IMR-90 (cell line): Measurements from ENCODE around the gene SEMA4A. TPM values are rescaled to one million over a fixed set of nuclear protein-coding genes. Genes with fewer than 3 reads are reported as not detected.

Experiments
- ATAC-seq: fragments of 200-7000 bp; cut with Tn5 transposase; 2 replicates; pipeline ENCODE4 v1.9.1; 2020; ENCODE audit warnings: low read depth, mild to moderate bottlenecking, moderate library complexity
- BruUV-seq: library from RNA; stranded (reverse); fragments of 400-500 nt; replicated peaks from 2 replicates; lab custom pipeline; 2021; lab: Mats Ljungman, UMichigan
- CTCF ChIA-PET: fragments of 300-600 bp; formaldehyde crosslinking; extraction: SDS; loops from one replicate; lab custom pipeline; 2021; ENCODE audit warnings: antibody characterized with exemption; lab: Yijun Ruan, JAX
- POLR2A ChIA-PET: fragments of 300-600 bp; sonication (Branson Sonifier 250); formaldehyde crosslinking; loops from one replicate; lab custom pipeline; 2022; ENCODE audit warnings: antibody characterized with exemption; ENCODE audit not compliant: unreplicated experiment; lab: Charles Lee
- DNase-seq: peaks from one replicate; pipeline ENCODE4 v3.0.0; 2013
- H2AFZ ChIP-seq: replicated peaks from 2 replicates; pipeline ENCODE3; 2013; ENCODE audit warnings: low read length, mild to moderate bottlenecking; ENCODE audit not compliant: poor library complexity
- H2AK5ac ChIP-seq: 2 replicates; pipeline ENCODE4 v1.6.1; 2013; ENCODE audit warnings: low read depth, low read length, inconsistent platforms
- H2AK9ac ChIP-seq: replicated peaks from 2 replicates; pipeline ENCODE3; 2013; ENCODE audit warnings: mild to moderate bottlenecking, low read depth, low read length, moderate library complexity; ENCODE audit not compliant: poor library complexity
- H2BK120ac ChIP-seq: 2 replicates; pipeline ENCODE4 v1.6.1; 2013; ENCODE audit warnings: low read depth, low read length, inconsistent platforms
- H2BK15ac ChIP-seq: 3 replicates; pipeline ENCODE4 v1.6.1; 2013; ENCODE audit warnings: low read depth, low read length, inconsistent platforms
- H2BK20ac ChIP-seq: 2 replicates; pipeline ENCODE4 v1.6.1; 2013; ENCODE audit warnings: low read depth, mild to moderate bottlenecking, inconsistent platforms, low read length, moderate library complexity
- H2BK5ac ChIP-seq: 2 replicates; pipeline ENCODE4 v1.6.1; 2013; ENCODE audit warnings: mild to moderate bottlenecking, low read depth, low read length, inconsistent platforms; ENCODE audit not compliant: poor library complexity, severe bottlenecking
- H3K14ac ChIP-seq: replicated peaks from 2 replicates; pipeline ENCODE4 v1.6.1; 2013; ENCODE audit warnings: low read depth, low read length, inconsistent platforms
- H3K18ac ChIP-seq: 2 replicates; pipeline ENCODE4 v1.6.1; 2013; ENCODE audit warnings: low read depth, low read length, control low read depth
- H3K23ac ChIP-seq: 2 replicates; pipeline ENCODE4 v1.6.1; 2013; ENCODE audit warnings: low read depth, low read length, inconsistent platforms
- H3K27ac ChIP-seq: 2 replicates; pipeline ENCODE4 v1.5.1; 2013; ENCODE audit warnings: mild to moderate bottlenecking, control low read depth, low read length; ENCODE audit not compliant: insufficient read depth
- H3K27me3 ChIP-seq: 2 replicates; pipeline ENCODE4 v1.6.1; 2013; ENCODE audit warnings: low read length; ENCODE audit not compliant: control insufficient read depth, insufficient read depth
- H3K36me3 ChIP-seq: 2 replicates; pipeline ENCODE4 v1.6.1; 2013; ENCODE audit warnings: low read length, mixed read lengths; ENCODE audit not compliant: control insufficient read depth, insufficient read depth
- H3K4ac ChIP-seq: 2 replicates; pipeline ENCODE4 v1.6.1; 2013; ENCODE audit warnings: low read depth, low read length, inconsistent platforms
- H3K4me1 ChIP-seq: 2 replicates; pipeline ENCODE4 v1.6.1; 2013; ENCODE audit warnings: low read length, mixed read lengths; ENCODE audit not compliant: control insufficient read depth, insufficient read depth
- H3K4me2 ChIP-seq: 2 replicates; pipeline ENCODE4 v1.6.1; 2013; ENCODE audit warnings: low read depth, mild to moderate bottlenecking, control low read depth, low read length, moderate library complexity
- H3K4me3 ChIP-seq: 2 replicates; pipeline ENCODE4 v1.5.1; 2013; ENCODE audit warnings: low read depth, mild to moderate bottlenecking, control low read depth, low read length, moderate library complexity; ENCODE audit not compliant: insufficient read depth
- H3K56ac ChIP-seq: 2 replicates; pipeline ENCODE4 v1.6.1; 2013; ENCODE audit warnings: low read length, inconsistent platforms; ENCODE audit not compliant: insufficient read depth; ENCODE audit errors: extremely low read depth
- H3K79me1 ChIP-seq, 2 experiments: 2 replicates each; pipeline ENCODE4 v1.6.1; 2013; ENCODE audit warnings: low read length in 2 of 2, inconsistent platforms in 1 of 2, low read depth in 1 of 2
- H3K9ac ChIP-seq: 2 replicates; pipeline ENCODE4 v1.6.1; 2013; ENCODE audit warnings: low read depth, low read length, control low read depth
- H3K9me1 ChIP-seq: 2 replicates; pipeline ENCODE4 v1.6.1; 2013; ENCODE audit warnings: low read length, inconsistent platforms; ENCODE audit not compliant: insufficient read depth
- H3K9me3 ChIP-seq: 2 replicates; pipeline ENCODE4 v1.6.1; 2013; ENCODE audit warnings: low read length; ENCODE audit not compliant: control insufficient read depth, insufficient read depth
- H4K20me1 ChIP-seq: 2 replicates; pipeline ENCODE4 v1.6.1; 2013; ENCODE audit warnings: low read length, inconsistent platforms; ENCODE audit not compliant: insufficient read depth
- H4K5ac ChIP-seq: 2 replicates; pipeline ENCODE4 v1.6.1; 2013; ENCODE audit warnings: mild to moderate bottlenecking, low read depth, low read length, control low read depth
- H4K8ac ChIP-seq, 2 experiments: 2 replicates each; pipeline ENCODE4 v1.6.1; 2013; ENCODE audit warnings: low read depth in 2 of 2, low read length in 2 of 2, control low read depth in 1 of 2, inconsistent platforms in 1 of 2
- H4K91ac ChIP-seq: 2 replicates; pipeline ENCODE4 v1.6.1; 2013; ENCODE audit warnings: low read depth, low read length, inconsistent platforms; ENCODE audit not compliant: insufficient read depth
- CEBPB ChIP-seq: IDR thresholded peaks from 2 replicates; pipeline ENCODE4 v1.6.1; 2012; ENCODE audit warnings: low read depth, low read length, improper control_type of control experiment
- CHD1 ChIP-seq: IDR thresholded peaks from 2 replicates; pipeline ENCODE4 v1.6.1; 2012; ENCODE audit warnings: low read depth, low read length, improper control_type of control experiment
- ELK1 ChIP-seq: fragments of 150-350 bp; IDR thresholded peaks from 2 replicates; pipeline ENCODE4 v1.6.1; 2016; ENCODE audit warnings: low read depth, mild to moderate bottlenecking, low read length, moderate library complexity, borderline replicate concordance
- MXI1 ChIP-seq: IDR thresholded peaks from 2 replicates; pipeline ENCODE4 v1.6.1; 2012; ENCODE audit warnings: low read depth, mild to moderate bottlenecking, low read length, moderate library complexity, borderline replicate concordance
- WGBS, 2 experiments: methylation state at CpG; one replicate each; pipeline versions ENCODE4 v1.1.5 to v1.1.7; 2013; ENCODE audit warnings: missing lambda C conversion rate in 2 of 2; ENCODE audit not compliant: insufficient read length in 1 of 2; ENCODE audit errors: extremely low coverage in 2 of 2; 5-methylcytosine and 5-hydroxymethylcytosine counted together
- dilution Hi-C: fragments of 300-500 bp; cut with HindIII; formaldehyde crosslinking; loops from one replicate; pipeline ENCODE4 v1.14.3; 2018; ENCODE audit warnings: low sequenced_read_pairs; ENCODE audit not compliant: unreplicated experiment
- in situ Hi-C: fragments of 300-500 bp; cut with MboI; formaldehyde crosslinking; loops from 3 replicates; pipeline ENCODE4 v1.14.3; 2019; ENCODE audit warnings: low sequenced_read_pairs, inconsistent platforms, mixed read lengths
- intact Hi-C: fragments of 100-400 bp; cut with micrococcal nuclease; formaldehyde crosslinking; loops from 2 replicates; pipeline ENCODE4 v1.10.0; 2022
- polyA plus RNA-seq, 3 experiments: library from polyadenylated mRNA; depleted of rRNA; stranded (reverse); fragments of >200 nt; gene quantifications; 2 replicates each; pipeline ENCODE4 v1.2.3, GENCODE V29; 2012; ENCODE audit warnings: low replicate concordance in 1 of 3
- total RNA-seq: library from RNA; depleted of rRNA; stranded (reverse); fragments of >200 nt; gene quantifications from 2 replicates; pipeline ENCODE4 v1.2.3, GENCODE V29; 2012
- TF ChIP-seq, protein P1 (sequence below): fragments of 150-350 bp; IDR thresholded peaks from 2 replicates; pipeline ENCODE4 v1.6.1; 2017; ENCODE audit warnings: mild to moderate bottlenecking, antibody characterized with exemption, low read length, low read depth

SEMA4A gene
- total and polyA plus RNA-seq, 2 of the 4 experiments (the other 2 are of a cell fraction) = 0.18 to 0.86 TPM

GRCh38 chr1:156104861-156105832, 48.2 kb upstream of the SEMA4A start:
- intact Hi-C loops (no loop called here), dilution Hi-C loops (no loop called here)
- H3K36me3 ChIP-seq = no peaks in the 10 kb centered on the region

More at GRCh38 chr1:156104861-156105832, 48.2 kb upstream of the SEMA4A start:
- Histone ChIP-seq H3K9ac (peak overlapping the region; percentile 45; the same call in 1 of the 2 replicates), H2AK9ac (peak overlapping the region; percentile 96), H3K9me3 (no peaks in the 10 kb centered on the region), H3K14ac (peak overlapping the region; percentile 68), H3K23ac (peak overlapping the region; percentile 2), H3K4me2 (no peak overlapping the region; the same call in 1 of the 2 replicates), H2AFZ (peak overlapping the region; percentile 75), H3K27ac (peak overlapping the region; percentile 74), H2BK15ac (peak overlapping the region; percentile 63; the same call in 2 of the 3 replicates), H2AK5ac (peak overlapping the region; percentile 96), H4K20me1 (no peaks in the 10 kb centered on the region), H3K18ac (peak overlapping the region; percentile 34), H3K56ac (no peak overlapping the region), H4K91ac (peak overlapping the region; percentile 69), H3K4me1 (peaks cover 50% of the 10 kb centered on the region), H2BK20ac (peak overlapping the region; percentile 81), H3K79me1 (peaks cover 22 to 71% of the 10 kb centered on the region in 2 experiments), H3K4me3 (no peak overlapping the region), H3K4ac (peak overlapping the region; percentile 97), H2BK5ac (peak overlapping the region; percentile 72), H3K9me1 (peaks cover 43% of the 10 kb centered on the region), H3K27me3 (no peaks in the 10 kb centered on the region), H4K8ac (peak overlapping the region; percentile 72 to 85; a peak in 3 of 4 replicates), H4K5ac (peak overlapping the region; percentile 62), H2BK120ac (peak overlapping the region; percentile 74)
- TF ChIP-seq, protein P1, sequence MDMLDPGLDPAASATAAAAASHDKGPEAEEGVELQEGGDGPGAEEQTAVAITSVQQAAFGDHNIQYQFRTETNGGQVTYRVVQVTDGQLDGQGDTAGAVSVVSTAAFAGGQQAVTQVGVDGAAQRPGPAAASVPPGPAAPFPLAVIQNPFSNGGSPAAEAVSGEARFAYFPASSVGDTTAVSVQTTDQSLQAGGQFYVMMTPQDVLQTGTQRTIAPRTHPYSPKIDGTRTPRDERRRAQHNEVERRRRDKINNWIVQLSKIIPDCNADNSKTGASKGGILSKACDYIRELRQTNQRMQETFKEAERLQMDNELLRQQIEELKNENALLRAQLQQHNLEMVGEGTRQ = no peak
- no peak for TF ChIP-seq ELK1
- no peak for TF ChIP-seq MXI1
- TF ChIP-seq CHD1 = no peak
- no peak for TF ChIP-seq CEBPB
- 83% methylated on average over 1 of the region's 11 CpGs; no CpG with 5 or more reads in 1 of the 2 experiments for WGBS, 2 experiments
- BruUV-seq = no TSS peak
- in situ Hi-C loops = no loop called here
- ATAC-seq (no peak; the same call in 1 of the 2 replicates), DNase-seq (peak; percentile 49)
- ChIA-PET POLR2A (no interaction called here), CTCF (interaction anchor here (0.6 kb wide), 1 partner anchor 8 kb away, joined by 4 read pairs; no protein-coding TSS in a partner anchor)
